HEK293 (cell line): ENCODE measurements around the gene SKP2.
A peak's percentile ranks its signal among the peaks of the same experiment; 100 is the strongest.

ENCODE experiments used
- BCL11A ChIP-seq: fragments of 450-650 bp; formaldehyde crosslinking; IDR thresholded peaks from 2 replicates; pipeline ENCODE4 v1.5.1; 2016; ENCODE audit warnings: low read depth, missing biosample characterization, missing genetic modification characterization
- GFI1B ChIP-seq: fragments of 450-650 bp; formaldehyde crosslinking; IDR thresholded peaks from 2 replicates; pipeline ENCODE4 v1.5.1; 2016; ENCODE audit warnings: missing biosample characterization, missing genetic modification characterization
- GLI2 ChIP-seq: fragments of 450-650 bp; formaldehyde crosslinking; IDR thresholded peaks from 2 replicates; pipeline ENCODE4; 2017; ENCODE audit warnings: missing biosample characterization, missing genetic modification characterization, low read depth, borderline replicate concordance
- GLIS2 ChIP-seq: fragments of 450-650 bp; formaldehyde crosslinking; IDR thresholded peaks from 2 replicates; pipeline ENCODE4 v1.5.1; 2016; ENCODE audit warnings: missing biosample characterization, missing genetic modification characterization
- KLF10 ChIP-seq: fragments of 450-650 bp; IDR thresholded peaks from 2 replicates; pipeline ENCODE4 v1.5.1; 2018; ENCODE audit warnings: missing biosample characterization, mild to moderate bottlenecking, missing genetic modification characterization
- KLF9 ChIP-seq: fragments of 450-650 bp; formaldehyde crosslinking; IDR thresholded peaks from 2 replicates; pipeline ENCODE4 v1.5.1; 2016; ENCODE audit warnings: missing biosample characterization, missing genetic modification characterization, low read depth
- OSR2 ChIP-seq: fragments of 450-650 bp; formaldehyde crosslinking; IDR thresholded peaks from 2 replicates; pipeline ENCODE4 v1.5.1; 2016; ENCODE audit warnings: missing biosample characterization, missing genetic modification characterization
- SALL2 ChIP-seq: fragments of 450-650 bp; formaldehyde crosslinking; IDR thresholded peaks from 2 replicates; pipeline ENCODE4 v1.5.0; 2017; ENCODE audit warnings: missing biosample characterization, mild to moderate bottlenecking, missing genetic modification characterization, borderline replicate concordance
- SETDB1 ChIP-seq: IDR thresholded peaks from one replicate; pipeline ENCODE4 v1.6.1; 2017; ENCODE audit warnings: mild to moderate bottlenecking, low read length, moderate library complexity, mixed read lengths; ENCODE audit not compliant: insufficient read length
- ZBTB20 ChIP-seq: fragments of 450-650 bp; formaldehyde crosslinking; IDR thresholded peaks from 2 replicates; pipeline ENCODE4 v1.5.1; 2016; ENCODE audit warnings: missing biosample characterization, missing genetic modification characterization
- ZBTB48 ChIP-seq: fragments of 450-650 bp; formaldehyde crosslinking; IDR thresholded peaks from 2 replicates; pipeline ENCODE4 v1.5.1; 2016; ENCODE audit warnings: missing biosample characterization, missing genetic modification characterization
- ZEB2 ChIP-seq: fragments of 450-650 bp; formaldehyde crosslinking; IDR thresholded peaks from 2 replicates; pipeline ENCODE4 v1.5.1; 2016; ENCODE audit warnings: missing biosample characterization, missing genetic modification characterization
- ZFP69B ChIP-seq: fragments of 450-650 bp; formaldehyde crosslinking; IDR thresholded peaks from 2 replicates; pipeline ENCODE4 v1.5.1; 2016; ENCODE audit warnings: missing biosample characterization, missing genetic modification characterization
- ZNF112 ChIP-seq: fragments of 450-650 bp; formaldehyde crosslinking; IDR thresholded peaks from 2 replicates; pipeline ENCODE4 v1.5.0; 2017; ENCODE audit warnings: missing biosample characterization, missing genetic modification characterization
- ZNF140 ChIP-seq: fragments of 450-650 bp; formaldehyde crosslinking; IDR thresholded peaks from 2 replicates; pipeline ENCODE4 v1.5.1; 2016; ENCODE audit warnings: missing biosample characterization, missing genetic modification characterization
- ZNF239 ChIP-seq: fragments of 450-650 bp; formaldehyde crosslinking; IDR thresholded peaks from 2 replicates; pipeline ENCODE4 v1.5.1; 2016; ENCODE audit warnings: missing biosample characterization, missing genetic modification characterization
- ZNF324 ChIP-seq: fragments of 450-650 bp; formaldehyde crosslinking; IDR thresholded peaks from 2 replicates; pipeline ENCODE4 v1.5.1; 2016; ENCODE audit warnings: missing biosample characterization, missing genetic modification characterization
- ZNF354C ChIP-seq: fragments of 450-650 bp; formaldehyde crosslinking; IDR thresholded peaks from 2 replicates; pipeline ENCODE4 v1.5.1; 2016; ENCODE audit warnings: missing biosample characterization, missing genetic modification characterization, low read depth, borderline replicate concordance
- ZNF366 ChIP-seq: fragments of 450-650 bp; formaldehyde crosslinking; conservative IDR thresholded peaks from 2 replicates; pipeline ENCODE4 v1.5.1; 2016; ENCODE audit warnings: missing biosample characterization, missing genetic modification characterization
- ZNF391 ChIP-seq: fragments of 450-650 bp; formaldehyde crosslinking; IDR thresholded peaks from 2 replicates; pipeline ENCODE4 v1.5.1; 2016; ENCODE audit warnings: low read depth, missing biosample characterization, missing genetic modification characterization, borderline replicate concordance
- ZNF394 ChIP-seq: fragments of 450-650 bp; formaldehyde crosslinking; IDR thresholded peaks from 2 replicates; pipeline ENCODE4 v1.5.1; 2016; ENCODE audit warnings: missing biosample characterization, missing genetic modification characterization, mild to moderate bottlenecking, moderate library complexity, borderline replicate concordance
- ZNF48 ChIP-seq: fragments of 450-650 bp; formaldehyde crosslinking; IDR thresholded peaks from 2 replicates; pipeline ENCODE4 v1.5.1; 2016; ENCODE audit warnings: missing biosample characterization, missing genetic modification characterization
- ZNF664 ChIP-seq: fragments of 450-650 bp; formaldehyde crosslinking; IDR thresholded peaks from 2 replicates; pipeline ENCODE4 v1.5.1; 2016; ENCODE audit warnings: missing biosample characterization, missing genetic modification characterization
- ZNF701 ChIP-seq: fragments of 450-650 bp; formaldehyde crosslinking; IDR thresholded peaks from 2 replicates; pipeline ENCODE4 v1.5.1; 2016; ENCODE audit warnings: missing biosample characterization, missing genetic modification characterization
- ZNF785 ChIP-seq: fragments of 450-650 bp; formaldehyde crosslinking; IDR thresholded peaks from 2 replicates; pipeline ENCODE4 v1.5.1; 2016; ENCODE audit warnings: missing biosample characterization, missing genetic modification characterization
- ZNF792 ChIP-seq: fragments of 450-650 bp; formaldehyde crosslinking; IDR thresholded peaks from 2 replicates; pipeline ENCODE4 v1.5.1; 2016; ENCODE audit warnings: missing biosample characterization, missing genetic modification characterization
- TF ChIP-seq, protein P1 (sequence below): fragments of 450-650 bp; formaldehyde crosslinking; IDR thresholded peaks from 2 replicates; pipeline ENCODE4 v1.5.1; 2017; ENCODE audit warnings: missing biosample characterization, missing genetic modification characterization
- TF ChIP-seq, protein P2 (sequence below): fragments of 450-650 bp; formaldehyde crosslinking; IDR thresholded peaks from 2 replicates; pipeline ENCODE4 v1.5.1; 2016; ENCODE audit warnings: missing biosample characterization, missing genetic modification characterization
- TF ChIP-seq, protein P3 (sequence below): fragments of 450-650 bp; formaldehyde crosslinking; IDR thresholded peaks from 2 replicates; pipeline ENCODE4 v1.5.1; 2016; ENCODE audit warnings: missing biosample characterization, missing genetic modification characterization
- TF ChIP-seq, protein P4 (sequence below): fragments of 450-650 bp; formaldehyde crosslinking; IDR thresholded peaks from 2 replicates; pipeline ENCODE4 v1.5.1; 2017; ENCODE audit warnings: missing biosample characterization, missing genetic modification characterization
- TF ChIP-seq, protein P5 (sequence below): fragments of 450-650 bp; formaldehyde crosslinking; IDR thresholded peaks from 2 replicates; pipeline ENCODE4 v1.5.1; 2016; ENCODE audit warnings: missing biosample characterization, missing genetic modification characterization
- TF ChIP-seq, protein P6 (sequence below): fragments of 450-650 bp; formaldehyde crosslinking; IDR thresholded peaks from 2 replicates; pipeline ENCODE4 v1.5.1; 2016; ENCODE audit warnings: missing biosample characterization, missing genetic modification characterization, low read depth

The SKP2 gene

DNA sequence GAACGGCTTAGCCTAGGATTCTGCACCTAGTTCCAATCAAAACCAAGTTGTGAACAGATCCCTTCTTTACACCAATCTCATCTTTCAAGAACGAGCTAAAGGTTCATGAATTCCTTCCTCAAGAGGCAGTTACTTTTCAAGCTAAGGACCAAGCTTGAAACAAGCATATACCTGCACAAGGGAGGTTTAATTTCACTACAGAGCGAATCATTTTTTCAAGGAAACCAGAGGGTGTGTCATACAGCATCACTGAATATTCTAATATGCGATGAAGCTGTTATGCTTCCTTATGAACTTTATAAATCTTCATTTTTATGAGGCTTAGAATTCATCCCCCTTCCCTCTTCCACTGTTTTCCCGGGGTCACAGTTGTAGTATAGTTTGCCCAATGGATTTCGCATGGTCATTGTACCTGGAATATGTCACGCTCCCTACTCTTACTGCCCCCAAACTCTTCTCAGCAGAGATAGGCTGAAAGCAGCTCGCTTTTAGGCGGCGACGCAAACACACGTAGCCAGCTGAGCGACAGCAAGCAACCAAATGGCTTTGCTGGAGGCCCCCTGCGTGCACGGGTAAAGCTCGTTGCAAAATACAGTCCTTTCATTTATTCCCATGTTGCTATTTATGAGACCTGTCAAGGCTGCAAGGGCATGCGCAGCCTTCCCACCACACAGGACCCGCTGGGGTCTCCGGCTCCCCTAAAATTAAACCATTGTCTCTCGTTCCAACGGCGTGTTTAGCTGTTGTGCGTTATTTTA, 1.1 kb upstream of the SKP2 start (continued):
- TF ChIP-seq, protein P1, sequence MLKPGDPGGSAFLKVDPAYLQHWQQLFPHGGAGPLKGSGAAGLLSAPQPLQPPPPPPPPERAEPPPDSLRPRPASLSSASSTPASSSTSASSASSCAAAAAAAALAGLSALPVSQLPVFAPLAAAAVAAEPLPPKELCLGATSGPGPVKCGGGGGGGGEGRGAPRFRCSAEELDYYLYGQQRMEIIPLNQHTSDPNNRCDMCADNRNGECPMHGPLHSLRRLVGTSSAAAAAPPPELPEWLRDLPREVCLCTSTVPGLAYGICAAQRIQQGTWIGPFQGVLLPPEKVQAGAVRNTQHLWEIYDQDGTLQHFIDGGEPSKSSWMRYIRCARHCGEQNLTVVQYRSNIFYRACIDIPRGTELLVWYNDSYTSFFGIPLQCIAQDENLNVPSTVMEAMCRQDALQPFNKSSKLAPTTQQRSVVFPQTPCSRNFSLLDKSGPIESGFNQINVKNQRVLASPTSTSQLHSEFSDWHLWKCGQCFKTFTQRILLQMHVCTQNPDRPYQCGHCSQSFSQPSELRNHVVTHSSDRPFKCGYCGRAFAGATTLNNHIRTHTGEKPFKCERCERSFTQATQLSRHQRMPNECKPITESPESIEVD (tag by site-specific recombination) = no peak
- TF ChIP-seq BCL11A (tag by site-specific recombination) (no peak), ZBTB48 (tag by site-specific recombination) (peak; percentile 91), ZNF664 (no peak), KLF10 (tag by site-specific recombination) (0 out of 2 replicates have a peak, but pooled peaks have one; percentile 50), ZEB2 (tag by site-specific recombination) (no peak; the same call in 1 of the 2 replicates), ZNF366 (tag by site-specific recombination) (no peak; the same call in 1 of the 2 replicates), SALL2 (tag by site-specific recombination) (no peak), KLF9 (tag by site-specific recombination) (no peak), GLIS2 (peak; percentile 79), GFI1B (tag by site-specific recombination) (no peak), ZNF394 (tag by site-specific recombination) (no peak), ZNF324 (no peak), ZNF792 (tag by site-specific recombination) (no peak), ZNF112 (tag by site-specific recombination) (no peak), ZNF239 (tag by site-specific recombination) (no peak), ZNF354C (tag by site-specific recombination) (no peak), ZBTB20 (tag by site-specific recombination) (peak; percentile 48; the same call in 1 of the 2 replicates), ZNF48 (no peak), OSR2 (no peak), ZFP69B (tag by site-specific recombination) (no peak), ZNF391 (tag by site-specific recombination) (no peak), GLI2 (tag by site-specific recombination) (no peak), ZNF785 (tag by site-specific recombination) (no peak), ZNF140 (tag by site-specific recombination) (no peak), ZNF701 (tag by site-specific recombination) (no peak), SETDB1 (no peak)
- TF ChIP-seq, protein P2, sequence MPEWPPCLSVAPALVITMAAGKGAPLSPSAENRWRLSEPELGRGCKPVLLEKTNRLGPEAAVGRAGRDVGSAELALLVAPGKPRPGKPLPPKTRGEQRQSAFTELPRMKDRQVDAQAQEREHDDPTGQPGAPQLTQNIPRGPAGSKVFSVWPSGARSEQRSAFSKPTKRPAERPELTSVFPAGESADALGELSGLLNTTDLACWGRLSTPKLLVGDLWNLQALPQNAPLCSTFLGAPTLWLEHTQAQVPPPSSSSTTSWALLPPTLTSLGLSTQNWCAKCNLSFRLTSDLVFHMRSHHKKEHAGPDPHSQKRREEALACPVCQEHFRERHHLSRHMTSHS = no peak
- TF ChIP-seq, protein P3, sequence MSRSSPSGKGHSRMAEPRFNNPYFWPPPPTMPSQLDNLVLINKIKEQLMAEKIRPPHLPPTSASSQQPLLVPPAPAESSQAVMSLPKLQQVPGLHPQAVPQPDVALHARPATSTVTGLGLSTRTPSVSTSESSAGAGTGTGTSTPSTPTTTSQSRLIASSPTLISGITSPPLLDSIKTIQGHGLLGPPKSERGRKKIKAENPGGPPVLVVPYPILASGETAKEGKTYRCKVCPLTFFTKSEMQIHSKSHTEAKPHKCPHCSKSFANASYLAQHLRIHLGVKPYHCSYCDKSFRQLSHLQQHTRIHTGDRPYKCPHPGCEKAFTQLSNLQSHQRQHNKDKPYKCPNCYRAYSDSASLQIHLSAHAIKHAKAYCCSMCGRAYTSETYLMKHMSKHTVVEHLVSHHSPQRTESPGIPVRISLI (tag by site-specific recombination) = no peak
- TF ChIP-seq, protein P4, sequence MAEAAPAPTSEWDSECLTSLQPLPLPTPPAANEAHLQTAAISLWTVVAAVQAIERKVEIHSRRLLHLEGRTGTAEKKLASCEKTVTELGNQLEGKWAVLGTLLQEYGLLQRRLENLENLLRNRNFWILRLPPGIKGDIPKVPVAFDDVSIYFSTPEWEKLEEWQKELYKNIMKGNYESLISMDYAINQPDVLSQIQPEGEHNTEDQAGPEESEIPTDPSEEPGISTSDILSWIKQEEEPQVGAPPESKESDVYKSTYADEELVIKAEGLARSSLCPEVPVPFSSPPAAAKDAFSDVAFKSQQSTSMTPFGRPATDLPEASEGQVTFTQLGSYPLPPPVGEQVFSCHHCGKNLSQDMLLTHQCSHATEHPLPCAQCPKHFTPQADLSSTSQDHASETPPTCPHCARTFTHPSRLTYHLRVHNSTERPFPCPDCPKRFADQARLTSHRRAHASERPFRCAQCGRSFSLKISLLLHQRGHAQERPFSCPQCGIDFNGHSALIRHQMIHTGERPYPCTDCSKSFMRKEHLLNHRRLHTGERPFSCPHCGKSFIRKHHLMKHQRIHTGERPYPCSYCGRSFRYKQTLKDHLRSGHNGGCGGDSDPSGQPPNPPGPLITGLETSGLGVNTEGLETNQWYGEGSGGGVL (tag by site-specific recombination) = no peak
- TF ChIP-seq, protein P5, sequence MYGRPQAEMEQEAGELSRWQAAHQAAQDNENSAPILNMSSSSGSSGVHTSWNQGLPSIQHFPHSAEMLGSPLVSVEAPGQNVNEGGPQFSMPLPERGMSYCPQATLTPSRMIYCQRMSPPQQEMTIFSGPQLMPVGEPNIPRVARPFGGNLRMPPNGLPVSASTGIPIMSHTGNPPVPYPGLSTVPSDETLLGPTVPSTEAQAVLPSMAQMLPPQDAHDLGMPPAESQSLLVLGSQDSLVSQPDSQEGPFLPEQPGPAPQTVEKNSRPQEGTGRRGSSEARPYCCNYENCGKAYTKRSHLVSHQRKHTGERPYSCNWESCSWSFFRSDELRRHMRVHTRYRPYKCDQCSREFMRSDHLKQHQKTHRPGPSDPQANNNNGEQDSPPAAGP (tag by site-specific recombination) = peak; percentile 9; the same call in 1 of the 2 replicates
- TF ChIP-seq, protein P6, sequence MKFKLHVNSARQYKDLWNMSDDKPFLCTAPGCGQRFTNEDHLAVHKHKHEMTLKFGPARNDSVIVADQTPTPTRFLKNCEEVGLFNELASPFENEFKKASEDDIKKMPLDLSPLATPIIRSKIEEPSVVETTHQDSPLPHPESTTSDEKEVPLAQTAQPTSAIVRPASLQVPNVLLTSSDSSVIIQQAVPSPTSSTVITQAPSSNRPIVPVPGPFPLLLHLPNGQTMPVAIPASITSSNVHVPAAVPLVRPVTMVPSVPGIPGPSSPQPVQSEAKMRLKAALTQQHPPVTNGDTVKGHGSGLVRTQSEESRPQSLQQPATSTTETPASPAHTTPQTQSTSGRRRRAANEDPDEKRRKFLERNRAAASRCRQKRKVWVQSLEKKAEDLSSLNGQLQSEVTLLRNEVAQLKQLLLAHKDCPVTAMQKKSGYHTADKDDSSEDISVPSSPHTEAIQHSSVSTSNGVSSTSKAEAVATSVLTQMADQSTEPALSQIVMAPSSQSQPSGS (tag by site-specific recombination) = no peak
